Glomerular endothelial cell (primary cell): ENCODE results near the gene METAP1. TPM values are rescaled to one million over a fixed set of nuclear protein-coding genes. Genes with fewer than 3 reads are reported as not detected.
"Not testable (repeated sequence)": the region's sequence is repeated elsewhere in the genome, so short reads cannot be mapped to it uniquely, and the experiment has no call there.

Experiments used
- DNase-seq: peaks from one replicate; pipeline ENCODE4 v3.0.0-alpha.2; 2011; ENCODE audit warnings: low read depth, low spot score; ENCODE audit errors: extremely low read depth
- total RNA-seq: library from RNA; depleted of rRNA; stranded (reverse); fragments of >200 nt; gene quantifications from 2 replicates; pipeline ENCODE4 v1.2.3, GENCODE V29; 2015

The METAP1 gene
- total RNA-seq, 1 donor from 2014 or later = 30.0 TPM

DNA sequence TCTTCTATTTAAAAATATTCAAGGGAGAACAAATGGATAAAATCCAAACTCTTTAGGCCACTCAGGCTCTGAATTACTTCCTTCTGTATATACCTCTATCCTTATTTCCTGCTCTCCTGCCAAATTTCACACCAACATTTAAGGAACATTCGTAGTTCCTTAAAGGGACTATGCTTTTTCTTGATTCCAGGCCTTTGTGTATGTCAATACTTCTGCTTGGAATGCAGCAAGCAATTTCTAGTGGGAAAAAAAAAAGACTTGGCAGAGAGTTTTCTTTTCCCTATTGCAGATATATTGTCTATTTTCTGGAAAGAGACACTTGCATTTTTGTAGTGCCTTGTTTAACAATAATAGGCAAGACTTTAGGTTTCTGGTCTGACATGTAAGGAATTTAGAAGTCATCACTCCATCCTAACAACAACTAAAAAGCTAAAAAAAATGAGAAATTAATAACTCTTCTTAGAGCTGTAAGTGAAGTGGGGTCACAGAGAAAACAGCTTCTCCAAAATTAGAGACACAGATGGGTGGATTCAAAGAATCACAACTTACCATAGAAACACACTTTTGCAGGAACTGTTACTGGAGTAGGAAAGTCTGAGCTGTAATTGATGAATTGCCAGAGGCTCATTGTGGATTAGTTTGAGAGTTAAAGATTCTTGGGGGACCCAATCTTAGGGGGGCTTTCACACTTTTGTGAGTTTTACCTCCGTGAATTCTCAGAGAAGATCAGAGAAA lies 95.1 kb downstream of the METAP1 start:
- DNase-seq = no peak

GRCh38 chr4:99091216-99091575 lies 95.7 kb downstream of the METAP1 start:
- no peak for DNase-seq

DNA sequence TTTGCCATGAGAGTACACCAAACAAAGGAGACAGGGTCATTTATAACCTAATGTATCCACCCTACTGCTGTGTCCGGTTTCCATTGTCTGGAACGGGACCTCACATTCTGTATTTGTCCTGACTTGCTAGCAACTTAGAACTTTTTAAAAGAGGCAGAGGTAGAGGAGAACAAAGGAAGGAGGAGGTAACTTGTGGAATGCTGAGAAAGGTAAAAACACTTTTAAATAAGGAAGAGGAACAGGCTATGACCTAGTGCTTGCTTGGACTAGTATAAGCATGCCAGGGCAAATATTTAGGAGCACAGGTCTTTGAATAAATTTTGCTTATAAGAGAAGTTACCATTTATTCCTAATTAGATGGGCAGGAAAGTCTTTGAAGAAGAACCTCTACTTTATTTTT lies 96.3 kb downstream of the METAP1 start:
- not testable (repeated sequence) for DNase-seq

DNA sequence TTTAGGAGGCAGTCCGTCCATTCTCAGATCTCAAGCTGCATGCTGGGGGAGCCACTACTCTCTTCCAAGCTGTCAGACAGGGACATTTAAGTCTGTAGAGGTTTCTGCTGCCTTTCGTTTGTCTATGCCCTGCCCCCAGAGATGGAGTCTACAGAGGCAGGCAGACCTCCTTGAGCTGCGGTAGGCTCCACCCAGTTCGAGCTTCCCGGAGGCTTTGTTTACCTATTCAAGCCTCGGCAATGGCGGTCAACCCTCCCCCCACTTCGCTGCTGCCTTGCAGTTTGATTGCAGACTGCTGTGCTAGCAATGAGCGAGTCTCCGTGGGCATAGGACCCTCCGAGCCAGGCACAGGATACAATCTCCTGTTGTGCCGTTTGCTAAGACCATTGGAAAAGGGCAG lies 103.8 kb downstream of the METAP1 start:
- DNase-seq = no peak

GRCh38 chr4:99099814-99100213 lies 104.3 kb downstream of the METAP1 start:
- not testable (repeated sequence) for DNase-seq

- no peak for DNase-seq
Observed at GRCh38 chr4:99100876-99101275, 105.4 kb downstream of the METAP1 start.

DNA sequence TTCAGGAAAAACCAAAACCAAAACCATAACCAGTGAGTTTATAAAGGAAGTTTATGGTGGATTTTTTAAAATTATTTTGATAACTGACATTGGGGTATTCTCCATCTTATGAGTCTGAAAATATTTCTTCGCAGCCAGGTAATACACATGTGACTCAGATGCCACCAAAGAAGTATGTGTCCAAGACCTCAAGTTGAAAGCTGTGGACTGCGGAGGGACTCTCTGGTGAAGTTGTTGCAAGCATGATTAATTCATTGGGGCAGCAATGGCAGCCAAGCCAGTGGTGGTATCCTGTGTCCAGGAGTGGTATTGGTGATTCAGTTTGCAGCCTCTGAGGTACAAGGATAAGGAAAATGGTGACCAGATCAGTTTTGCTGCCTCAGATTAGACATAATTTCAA lies 107.1 kb downstream of the METAP1 start:
- no peak for DNase-seq

DNA sequence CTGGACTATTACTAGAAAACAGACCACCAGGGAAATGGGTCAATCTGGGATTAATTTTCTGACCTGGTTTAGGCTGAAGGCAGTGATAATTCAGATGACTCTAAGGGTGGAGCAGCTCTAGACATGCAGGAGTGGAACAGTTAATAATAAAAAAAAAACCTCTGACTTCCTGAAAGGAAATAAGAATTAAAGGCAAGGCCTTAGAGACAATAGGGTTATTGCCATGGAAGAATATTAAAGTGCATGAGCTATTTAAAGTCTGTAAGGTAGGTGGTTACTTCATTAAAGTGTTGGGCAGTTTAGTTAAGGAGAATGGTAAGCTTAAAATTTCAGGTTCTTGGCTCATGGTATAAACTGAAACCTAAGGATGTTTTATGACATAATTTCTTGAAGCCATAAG lies 107.6 kb downstream of the METAP1 start:
- no peak for DNase-seq

DNA sequence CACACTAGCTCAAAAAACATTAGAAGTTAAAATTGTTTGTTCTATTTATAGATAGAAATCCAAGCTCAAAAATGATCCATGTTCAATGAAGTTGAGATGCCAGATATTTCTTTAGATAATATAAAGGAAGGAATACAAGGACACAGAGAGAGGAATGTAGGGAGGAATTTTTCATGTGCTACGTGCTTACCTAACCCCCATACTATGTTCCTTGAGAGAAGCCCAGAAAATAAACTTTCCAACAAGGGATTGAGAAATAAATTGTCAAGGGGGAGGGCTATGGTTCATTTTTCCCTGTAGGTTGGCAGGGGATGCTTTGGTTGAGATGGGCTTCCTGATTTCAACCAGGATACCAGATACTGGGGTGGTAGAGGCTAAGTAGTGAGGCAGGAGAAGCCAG lies 108.6 kb downstream of the METAP1 start:
- no peak for DNase-seq

DNA sequence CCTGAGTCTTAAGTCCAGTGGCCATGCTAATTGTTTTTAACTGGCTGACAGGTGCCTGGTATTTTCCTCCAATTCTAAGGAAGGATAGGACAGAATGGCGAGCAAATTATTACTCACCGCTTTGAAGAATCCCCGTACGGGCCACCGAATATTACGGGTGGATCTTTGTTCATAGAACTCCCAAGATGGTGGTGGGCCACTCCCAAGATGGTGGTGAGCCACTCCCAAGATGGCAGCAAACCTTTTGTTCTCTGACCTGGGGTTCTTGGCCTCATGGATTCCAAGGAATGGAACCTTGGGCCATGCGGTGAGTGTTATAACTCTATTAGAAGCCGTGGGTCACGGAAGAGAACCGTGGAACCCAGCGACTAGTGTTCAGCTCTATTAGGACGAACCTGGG lies 113.8 kb downstream of the METAP1 start:
- not testable (repeated sequence) for DNase-seq

Other genes starting within 250 kb of the METAP1 start
- 102 and 108 TPM in 2 replicates for gene EIF4E, start 66.6 kb upstream of the METAP1 start, total RNA-seq
- 77.2 and 93.0 TPM in 2 replicates for gene ADH5, start 93.1 kb downstream of the METAP1 start, total RNA-seq
- gene ADH4, start 148.6 kb downstream of the METAP1 start, total RNA-seq = not detected in 2 replicates
- not detected in 2 replicates for gene ADH6, start 223.5 kb downstream of the METAP1 start, total RNA-seq